ENCODE data around the gene MRPL50.

DNA sequence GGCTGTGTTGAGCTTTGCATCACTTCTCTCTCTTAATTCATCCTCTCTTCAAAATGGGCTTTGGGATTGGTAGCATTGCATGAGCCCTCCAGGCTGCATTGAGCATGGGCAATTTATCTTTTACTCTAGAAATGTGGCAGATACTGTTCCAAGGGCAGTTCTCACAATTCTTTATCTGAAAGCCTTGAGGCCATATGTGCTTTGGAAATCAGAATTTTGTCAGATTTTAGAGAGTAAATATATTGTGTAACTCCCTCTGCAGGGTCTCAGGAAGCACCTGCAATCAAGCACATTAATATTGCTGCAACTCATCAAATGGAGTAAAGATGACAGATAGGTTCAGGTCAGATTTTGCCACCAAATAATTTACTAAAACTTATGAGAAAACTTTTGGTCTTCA, 19.6 kb upstream of the MRPL50 start:
- TF ChIP-seq CTCF (IDR thresholded peaks at IDR 0.05; ENCODE audit: insufficient read depth, low read length, poor library complexity, severe bottlenecking) (no peak), EZH2phosphoT487 (conservative IDR thresholded peaks at IDR 0.05; ENCODE audit: low read length) (no peak)

All from SU-DHL-6 (cell line).